ENCODE results near the gene KPNA1.

DNA sequence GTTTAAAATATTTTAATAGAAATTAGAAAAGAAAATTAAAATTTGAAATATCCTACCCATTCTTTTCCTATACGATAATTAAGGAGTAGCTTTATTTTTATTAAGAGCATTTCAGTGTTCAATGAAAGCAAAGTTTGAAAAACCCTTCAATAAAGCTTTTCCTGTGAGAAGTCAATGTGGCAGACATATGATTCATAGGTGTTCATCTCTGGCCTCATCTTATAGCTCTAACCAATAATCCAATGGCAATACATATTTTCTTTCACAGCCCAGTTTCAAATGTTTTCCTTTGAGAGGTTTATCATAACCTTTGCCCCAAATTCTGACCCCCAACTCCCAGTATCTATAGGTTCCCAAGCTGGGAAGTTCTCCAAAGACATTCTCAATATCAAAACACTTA is 8.3 kb downstream of the KPNA1 start:
- no peak for TF ChIP-seq EP300 (IDR thresholded peaks at IDR 0.05)
- TF ChIP-seq, protein P1, sequence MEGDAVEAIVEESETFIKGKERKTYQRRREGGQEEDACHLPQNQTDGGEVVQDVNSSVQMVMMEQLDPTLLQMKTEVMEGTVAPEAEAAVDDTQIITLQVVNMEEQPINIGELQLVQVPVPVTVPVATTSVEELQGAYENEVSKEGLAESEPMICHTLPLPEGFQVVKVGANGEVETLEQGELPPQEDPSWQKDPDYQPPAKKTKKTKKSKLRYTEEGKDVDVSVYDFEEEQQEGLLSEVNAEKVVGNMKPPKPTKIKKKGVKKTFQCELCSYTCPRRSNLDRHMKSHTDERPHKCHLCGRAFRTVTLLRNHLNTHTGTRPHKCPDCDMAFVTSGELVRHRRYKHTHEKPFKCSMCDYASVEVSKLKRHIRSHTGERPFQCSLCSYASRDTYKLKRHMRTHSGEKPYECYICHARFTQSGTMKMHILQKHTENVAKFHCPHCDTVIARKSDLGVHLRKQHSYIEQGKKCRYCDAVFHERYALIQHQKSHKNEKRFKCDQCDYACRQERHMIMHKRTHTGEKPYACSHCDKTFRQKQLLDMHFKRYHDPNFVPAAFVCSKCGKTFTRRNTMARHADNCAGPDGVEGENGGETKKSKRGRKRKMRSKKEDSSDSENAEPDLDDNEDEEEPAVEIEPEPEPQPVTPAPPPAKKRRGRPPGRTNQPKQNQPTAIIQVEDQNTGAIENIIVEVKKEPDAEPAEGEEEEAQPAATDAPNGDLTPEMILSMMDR (IDR thresholded peaks at IDR 0.05) = no peak
